Sigmoid colon (tissue), 7 donors: Measurements from ENCODE around the gene DUOX2. TPM values are rescaled to one million over a fixed set of nuclear protein-coding genes. Genes with fewer than 3 reads are reported as not detected.

ENCODE experiments used
- DNase-seq: peaks from one replicate; pipeline ENCODE4 v3.0.0-alpha.2; 2019
- H3K27ac ChIP-seq, 4 donors: fragments of 200-600 bp; sonication (generic); one replicate each; pipeline ENCODE4 v1.5.1; 2016 to 2019; ENCODE audit warnings: mild to moderate bottlenecking in 1 of 4
- H3K27me3 ChIP-seq, 3 donors: fragments of 200-600 bp; sonication (generic); one replicate each; pipeline ENCODE4 v1.5.1; 2019; ENCODE audit warnings: mild to moderate bottlenecking in 1 of 3
- H3K36me3 ChIP-seq, 4 donors: fragments of 200-600 bp; sonication (generic); one replicate each; pipeline ENCODE4 v1.5.1; 2016 to 2019
- H3K4me1 ChIP-seq, 4 donors: fragments of 200-600 bp; sonication (generic); one replicate each; pipeline ENCODE4 v1.5.1; 2017 to 2019
- H3K4me3 ChIP-seq, 4 donors: fragments of 200-600 bp; sonication (generic); one replicate each; pipeline ENCODE4 v1.5.1; 2017 to 2019; ENCODE audit warnings: mild to moderate bottlenecking in 2 of 4, moderate library complexity in 1 of 4
- H3K9me3 ChIP-seq, 4 donors: fragments of 200-600 bp in 3 of 4; sonication (generic) in 3 of 4; one replicate each; pipeline versions ENCODE4 v1.5.1 to v1.6.1; 2013 to 2019
- EP300 ChIP-seq, 4 donors: sonication (generic); formaldehyde crosslinking; IDR thresholded peaks; one replicate each; pipeline ENCODE4 v1.6.1; 2017; ENCODE audit warnings: antibody characterized with exemption in 4 of 4
- POLR2A ChIP-seq, 2 donors: fragments of 450-650 bp; IDR thresholded peaks; one replicate each; pipeline ENCODE4 v1.6.1; 2016; ENCODE audit warnings: antibody characterized with exemption in 2 of 2, mild to moderate bottlenecking in 2 of 2, moderate library complexity in 2 of 2
- POLR2AphosphoS5 ChIP-seq, 4 donors: sonication (generic); formaldehyde crosslinking; IDR thresholded peaks; one replicate each; pipeline ENCODE4 v1.6.1; 2017; ENCODE audit warnings: antibody characterized with exemption in 4 of 4
- WGBS, 2 donors: extraction: QIAGEN DNeasy Blood & Tissue Kit; methylation state at CpG; one replicate each; pipeline ENCODE4 v1.1.7; 2013; 5-methylcytosine and 5-hydroxymethylcytosine counted together
- intact Hi-C: fragments of 100-400 bp; cut with DNase I; formaldehyde crosslinking; loops from one replicate; pipeline ENCODE4 v1.15.1; 2023
- polyA plus RNA-seq, 3 donors: library from polyadenylated mRNA; stranded (reverse); fragments of 200-250 nt; gene quantifications; one replicate each; pipeline ENCODE4 v1.2.3, GENCODE V29; 2013
- total RNA-seq, 4 donors: library from RNA; depleted of rRNA; stranded (reverse); fragments of >200 nt; gene quantifications; one replicate each; pipeline ENCODE4 v1.1.0, GENCODE V29; 2016
- TF ChIP-seq, protein P1 (sequence below), 4 experiments: fragments of 450-650 bp in 3 of 4; fragments of 200-600 bp in 1 of 4; IDR thresholded peaks; one replicate each; pipeline ENCODE4 v1.5.1; 2016 to 2019; ENCODE audit warnings: antibody characterized with exemption in 4 of 4, mild to moderate bottlenecking in 3 of 4, moderate library complexity in 2 of 4
- donor health status: healthy with polysubstance abuse.
- donor health status: Bipolar disorder and iron deficiency.
- donor health status: healthy.

DUOX2 gene
- total and polyA plus RNA-seq, 7 donors = 0.14 to 125 (median 0.71) TPM

DNA sequence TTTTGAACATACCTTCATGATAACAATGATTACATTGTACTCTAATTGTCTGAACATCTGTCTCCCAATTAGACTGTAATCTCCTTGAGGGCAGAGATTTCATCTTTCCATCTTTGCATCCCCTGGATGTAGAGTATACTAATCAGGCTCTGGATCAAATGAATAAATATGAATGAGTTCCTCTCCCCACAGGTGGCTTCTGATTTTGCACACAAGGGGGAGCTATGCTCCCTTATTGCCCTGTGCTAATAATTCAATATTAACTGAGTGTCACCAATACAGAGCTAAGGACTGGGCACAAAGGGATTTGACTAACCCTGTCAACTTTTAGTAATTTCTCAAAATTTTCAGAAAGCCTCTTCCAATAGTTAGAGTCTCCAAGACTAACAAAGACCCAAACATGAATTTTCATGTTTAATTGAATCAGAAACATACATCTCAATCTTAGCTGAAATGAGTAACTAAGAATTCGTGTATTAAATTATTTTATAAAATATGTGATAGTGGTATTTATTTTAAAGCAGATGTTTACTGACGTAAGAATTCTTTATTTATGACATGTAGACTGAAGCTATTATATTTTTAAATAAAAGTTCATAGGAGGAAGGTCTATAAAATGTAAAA, 12.7 kb upstream of the DUOX2 start:
- WGBS, 2 donors = 49 to 53% methylated on average over 2 of the region's 2 CpGs
- DNase-seq = no peak
- no peak for TF ChIP-seq POLR2AphosphoS5 (IDR thresholded peaks at IDR 0.05)
- TF ChIP-seq, protein P1, sequence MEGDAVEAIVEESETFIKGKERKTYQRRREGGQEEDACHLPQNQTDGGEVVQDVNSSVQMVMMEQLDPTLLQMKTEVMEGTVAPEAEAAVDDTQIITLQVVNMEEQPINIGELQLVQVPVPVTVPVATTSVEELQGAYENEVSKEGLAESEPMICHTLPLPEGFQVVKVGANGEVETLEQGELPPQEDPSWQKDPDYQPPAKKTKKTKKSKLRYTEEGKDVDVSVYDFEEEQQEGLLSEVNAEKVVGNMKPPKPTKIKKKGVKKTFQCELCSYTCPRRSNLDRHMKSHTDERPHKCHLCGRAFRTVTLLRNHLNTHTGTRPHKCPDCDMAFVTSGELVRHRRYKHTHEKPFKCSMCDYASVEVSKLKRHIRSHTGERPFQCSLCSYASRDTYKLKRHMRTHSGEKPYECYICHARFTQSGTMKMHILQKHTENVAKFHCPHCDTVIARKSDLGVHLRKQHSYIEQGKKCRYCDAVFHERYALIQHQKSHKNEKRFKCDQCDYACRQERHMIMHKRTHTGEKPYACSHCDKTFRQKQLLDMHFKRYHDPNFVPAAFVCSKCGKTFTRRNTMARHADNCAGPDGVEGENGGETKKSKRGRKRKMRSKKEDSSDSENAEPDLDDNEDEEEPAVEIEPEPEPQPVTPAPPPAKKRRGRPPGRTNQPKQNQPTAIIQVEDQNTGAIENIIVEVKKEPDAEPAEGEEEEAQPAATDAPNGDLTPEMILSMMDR (IDR thresholded peaks at IDR 0.05) = peak in 1 of 4 experiments; percentile 38
- Histone ChIP-seq H3K27ac (no peak overlapping the region), H3K9me3 (no peaks in the 10 kb centered on the region), H3K4me1 (peaks cover 0 to 16% (median 13%) of the 10 kb centered on the region in 4 donors), H3K27me3 (peaks cover 20 to 70% (median 32%) of the 10 kb centered on the region in 3 donors), H3K36me3 (no peaks in the 10 kb centered on the region), H3K4me3 (no peak overlapping the region)
- intact Hi-C loops = no loop called here

DNA sequence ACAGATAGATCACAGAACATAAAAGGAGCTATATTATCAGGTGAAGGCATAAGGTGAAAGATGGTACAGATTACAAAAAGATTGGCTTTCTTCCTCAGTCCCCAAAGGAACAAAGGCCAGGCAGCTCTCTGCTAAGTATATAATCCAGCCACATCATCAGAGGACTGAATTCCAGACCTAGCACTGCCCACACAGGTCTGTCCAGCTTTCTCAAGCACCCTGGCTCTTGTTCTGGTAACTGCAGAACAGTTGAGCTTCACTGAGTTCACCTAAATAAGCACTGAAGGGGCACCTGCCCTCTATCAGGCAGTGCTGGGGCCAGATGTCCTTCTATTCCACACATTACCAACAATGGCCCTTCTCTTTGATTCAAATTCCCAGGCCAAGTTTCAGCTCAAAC, 9.4 kb upstream of the DUOX2 start:
- Histone ChIP-seq H3K27ac (no peak overlapping the region), H3K27me3 (peaks cover 5 to 72% (median 17%) of the 10 kb centered on the region in 3 donors), H3K9me3 (no peaks in the 10 kb centered on the region), H3K4me3 (no peak overlapping the region), H3K4me1 (no peaks in the 10 kb centered on the region), H3K36me3 (no peaks in the 10 kb centered on the region)
- no peak for DNase-seq
- intact Hi-C loops = no loop called here
- TF ChIP-seq EP300 (IDR thresholded peaks at IDR 0.05) = no peak

DNA sequence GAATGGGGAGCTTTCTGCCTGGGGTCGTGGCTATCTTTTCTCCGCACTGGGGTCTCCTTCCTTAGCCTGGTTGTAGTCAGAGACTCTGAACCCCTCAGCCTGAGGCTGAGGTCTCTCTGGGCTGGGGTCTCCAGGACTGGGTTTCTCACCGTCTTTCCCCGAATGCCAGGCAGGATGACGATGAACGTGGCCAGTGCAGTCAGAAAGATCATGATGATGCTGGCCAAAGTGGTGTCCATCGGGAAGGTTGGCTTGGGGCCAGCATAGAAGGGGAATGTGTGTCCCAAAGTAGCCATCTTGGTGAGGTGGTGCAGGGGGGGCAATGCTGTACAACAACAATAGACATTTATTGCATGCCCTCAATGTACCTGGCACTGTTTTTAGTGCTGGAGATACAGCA, 8.7 kb upstream of the DUOX2 start:
- H3K27ac ChIP-seq = no peak overlapping the region
- no peak overlapping the region for H3K4me3 ChIP-seq
- DNase-seq = no peak
- no peaks in the 10 kb centered on the region for H3K9me3 ChIP-seq
- intact Hi-C loops = no loop called here
- peaks cover 4 to 70% (median 13%) of the 10 kb centered on the region in 3 donors for H3K27me3 ChIP-seq
- 89% methylated on average over 7 of the region's 7 CpGs for WGBS, 2 donors
- TF ChIP-seq, protein P1 (IDR thresholded peaks at IDR 0.05) = no peak
- TF ChIP-seq EP300 (IDR thresholded peaks at IDR 0.05) = no peak
- TF ChIP-seq POLR2A (IDR thresholded peaks at IDR 0.05) = no peak
- no peak for TF ChIP-seq POLR2AphosphoS5 (IDR thresholded peaks at IDR 0.05)
- H3K36me3 ChIP-seq = no peaks in the 10 kb centered on the region
- peaks cover 0 to 3% (median 2%) of the 10 kb centered on the region in 4 donors for H3K4me1 ChIP-seq

DNA sequence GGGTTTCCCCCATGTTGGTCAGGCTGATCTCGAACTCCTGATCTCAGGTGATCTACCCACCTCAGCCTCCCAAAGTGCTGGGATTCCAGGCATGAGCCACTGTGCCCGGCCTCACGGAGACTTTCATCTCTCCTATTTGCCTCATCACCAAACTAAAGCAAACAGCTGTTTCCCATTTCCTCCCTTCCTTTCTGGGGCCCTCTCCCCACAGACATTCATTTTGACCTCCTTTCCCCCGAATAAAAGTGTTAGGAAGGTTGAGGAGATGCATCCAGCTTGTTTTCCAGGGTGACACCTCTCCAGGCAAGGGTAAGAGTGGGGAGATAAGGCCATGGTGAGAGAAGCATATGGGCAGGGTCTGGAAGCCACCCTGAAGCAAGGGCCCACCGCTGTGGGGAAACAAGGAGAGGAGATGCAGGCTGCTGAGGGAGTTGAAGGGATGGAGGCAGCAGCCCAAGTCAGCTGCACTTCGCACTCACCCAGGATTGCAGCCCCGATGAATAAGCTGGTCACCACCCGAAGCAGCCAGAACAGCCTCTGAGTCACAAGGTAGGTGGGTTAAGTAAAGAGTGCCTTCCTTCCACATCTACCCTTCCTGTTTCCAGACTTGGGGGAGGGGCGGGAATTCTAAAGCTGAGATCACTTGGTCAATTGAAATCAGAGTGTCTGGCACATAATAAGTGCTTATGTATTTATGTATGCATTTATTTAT, 7.9 kb upstream of the DUOX2 start:
- TF ChIP-seq POLR2A (IDR thresholded peaks at IDR 0.05) = no peak
- TF ChIP-seq, protein P1 (IDR thresholded peaks at IDR 0.05) = no peak
- no peak for TF ChIP-seq EP300 (IDR thresholded peaks at IDR 0.05)
- TF ChIP-seq POLR2AphosphoS5 (IDR thresholded peaks at IDR 0.05) = no peak
- no peak overlapping the region for H3K27ac ChIP-seq
- H3K4me3 ChIP-seq = no peak overlapping the region
- intact Hi-C loops = no loop called here
- WGBS, 2 donors = 61 to 67% methylated on average over 9 of the region's 9 CpGs
- DNase-seq = no peak
- H3K27me3 ChIP-seq = peaks cover 12 to 70% (median 19%) of the 10 kb centered on the region in 3 donors
- H3K36me3 ChIP-seq = no peaks in the 10 kb centered on the region
- peaks cover 0 to 12% (median 10%) of the 10 kb centered on the region in 4 donors for H3K4me1 ChIP-seq
- no peaks in the 10 kb centered on the region for H3K9me3 ChIP-seq

DNA sequence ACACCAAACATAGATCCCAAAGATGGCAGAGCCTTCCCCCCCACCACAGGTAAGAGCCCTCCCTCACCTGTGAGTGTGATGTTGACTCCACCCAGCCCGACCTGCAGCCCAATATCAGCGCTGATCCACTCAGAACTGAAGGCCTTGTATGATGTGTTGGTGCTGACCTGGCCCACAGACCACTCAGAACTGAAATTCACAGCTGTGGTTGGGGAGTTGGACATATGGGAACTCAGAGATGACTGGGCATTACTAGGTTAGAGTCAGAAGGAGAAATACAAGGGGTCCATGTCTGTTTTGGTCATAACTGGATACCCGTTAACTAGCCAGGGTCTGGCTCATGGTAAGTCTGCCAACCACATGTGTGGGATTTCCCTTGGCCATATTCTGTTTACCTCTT, 7.0 kb upstream of the DUOX2 start:
- Histone ChIP-seq H3K27ac (no peak overlapping the region), H3K27me3 (peaks cover 19 to 74% (median 27%) of the 10 kb centered on the region in 3 donors), H3K4me1 (peaks cover 0 to 19% (median 17%) of the 10 kb centered on the region in 4 donors), H3K4me3 (no peak overlapping the region), H3K36me3 (no peaks in the 10 kb centered on the region), H3K9me3 (no peaks in the 10 kb centered on the region)
- intact Hi-C loops = no loop called here
- TF ChIP-seq, protein P1 (IDR thresholded peaks at IDR 0.05) = no peak
- TF ChIP-seq POLR2AphosphoS5 (IDR thresholded peaks at IDR 0.05) (no peak), POLR2A (IDR thresholded peaks at IDR 0.05) (no peak), EP300 (IDR thresholded peaks at IDR 0.05) (no peak)
- DNase-seq = no peak
- WGBS, 2 donors = 88 to 91% methylated on average over 3 of the region's 3 CpGs
